Memory B cell (primary cell): ENCODE data around the gene NLRP14.

Source experiments
- ATAC-seq: fragments of 150-1000 bp; cut with Tn5 transposase; 2 replicates; pipeline ENCODE4 v1.10.0; 2021; ENCODE audit warnings: low read depth, mild to moderate bottlenecking, moderate library complexity
- DNase-seq, 2 donors: peaks; one replicate each; pipeline ENCODE4 v3.0.0; 2022; ENCODE audit warnings: low spot score in 2 of 2
- H3K27ac Mint-ChIP-seq: one replicate; pipeline ENCODE4 v1.8.0; 2022; ENCODE audit warnings: mild to moderate bottlenecking, moderate library complexity, mixed read lengths
- H3K27me3 Mint-ChIP-seq: one replicate; pipeline ENCODE4 v1.8.0; 2022; ENCODE audit warnings: mixed read lengths
- H3K36me3 Mint-ChIP-seq: one replicate; pipeline ENCODE4 v1.8.0; 2022; ENCODE audit warnings: mild to moderate bottlenecking, mixed read lengths
- H3K4me1 Mint-ChIP-seq: one replicate; pipeline ENCODE4 v1.8.0; 2022; ENCODE audit warnings: mixed read lengths
- H3K4me3 Mint-ChIP-seq: one replicate; pipeline ENCODE4 v1.8.0; 2022; ENCODE audit warnings: mild to moderate bottlenecking, moderate library complexity, mixed read lengths
- H3K9me3 Mint-ChIP-seq: one replicate; pipeline ENCODE4 v1.8.0; 2022; ENCODE audit warnings: mixed read lengths

Gene NLRP14, protein sequence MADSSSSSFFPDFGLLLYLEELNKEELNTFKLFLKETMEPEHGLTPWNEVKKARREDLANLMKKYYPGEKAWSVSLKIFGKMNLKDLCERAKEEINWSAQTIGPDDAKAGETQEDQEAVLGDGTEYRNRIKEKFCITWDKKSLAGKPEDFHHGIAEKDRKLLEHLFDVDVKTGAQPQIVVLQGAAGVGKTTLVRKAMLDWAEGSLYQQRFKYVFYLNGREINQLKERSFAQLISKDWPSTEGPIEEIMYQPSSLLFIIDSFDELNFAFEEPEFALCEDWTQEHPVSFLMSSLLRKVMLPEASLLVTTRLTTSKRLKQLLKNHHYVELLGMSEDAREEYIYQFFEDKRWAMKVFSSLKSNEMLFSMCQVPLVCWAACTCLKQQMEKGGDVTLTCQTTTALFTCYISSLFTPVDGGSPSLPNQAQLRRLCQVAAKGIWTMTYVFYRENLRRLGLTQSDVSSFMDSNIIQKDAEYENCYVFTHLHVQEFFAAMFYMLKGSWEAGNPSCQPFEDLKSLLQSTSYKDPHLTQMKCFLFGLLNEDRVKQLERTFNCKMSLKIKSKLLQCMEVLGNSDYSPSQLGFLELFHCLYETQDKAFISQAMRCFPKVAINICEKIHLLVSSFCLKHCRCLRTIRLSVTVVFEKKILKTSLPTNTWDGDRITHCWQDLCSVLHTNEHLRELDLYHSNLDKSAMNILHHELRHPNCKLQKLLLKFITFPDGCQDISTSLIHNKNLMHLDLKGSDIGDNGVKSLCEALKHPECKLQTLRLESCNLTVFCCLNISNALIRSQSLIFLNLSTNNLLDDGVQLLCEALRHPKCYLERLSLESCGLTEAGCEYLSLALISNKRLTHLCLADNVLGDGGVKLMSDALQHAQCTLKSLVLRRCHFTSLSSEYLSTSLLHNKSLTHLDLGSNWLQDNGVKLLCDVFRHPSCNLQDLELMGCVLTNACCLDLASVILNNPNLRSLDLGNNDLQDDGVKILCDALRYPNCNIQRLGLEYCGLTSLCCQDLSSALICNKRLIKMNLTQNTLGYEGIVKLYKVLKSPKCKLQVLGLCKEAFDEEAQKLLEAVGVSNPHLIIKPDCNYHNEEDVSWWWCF

DNA sequence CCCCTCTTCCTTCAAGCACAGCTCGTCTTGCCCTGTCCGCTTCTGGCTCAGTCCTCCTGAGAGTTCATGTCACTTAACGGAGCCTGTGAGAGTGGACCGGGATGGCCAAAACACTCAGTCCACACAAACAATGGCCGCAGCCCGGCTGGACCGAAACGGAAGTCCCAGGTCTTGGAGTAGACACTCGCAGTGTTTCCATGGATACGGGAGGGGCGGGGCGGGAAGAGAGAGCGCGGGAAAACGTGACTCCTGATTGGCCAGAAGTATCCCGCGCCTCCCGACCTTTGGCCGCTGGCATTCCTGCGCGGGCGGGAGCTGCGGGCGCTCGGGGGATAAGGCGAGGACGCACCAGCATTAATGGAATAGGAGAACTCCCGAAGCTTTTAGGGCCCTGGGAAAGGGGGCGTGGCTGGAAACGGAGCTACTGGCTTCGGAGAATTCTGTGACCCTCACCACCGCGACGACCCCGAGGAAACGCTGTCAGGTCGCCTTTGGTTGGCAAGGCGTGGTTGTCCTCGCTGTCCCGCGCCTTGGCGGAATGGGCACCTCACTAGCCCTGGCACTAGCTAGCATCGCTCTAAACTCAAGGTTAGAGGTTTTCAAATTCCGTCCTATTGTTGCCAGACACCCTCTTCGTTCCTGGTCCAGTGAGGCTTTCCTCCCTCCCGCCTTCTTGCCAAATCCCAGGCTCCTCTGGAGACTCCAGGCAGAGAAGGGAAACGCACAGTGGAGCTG is at the start of gene NLRP14, which contains the start of gene ZNF214:
Gene NLRP14, plus strand, starts transcription at position 297 of the 735 bp plus-strand sequence. CDS start 18,108 bp downstream, outside the sequence.
Gene ZNF214, minus strand, starts transcription at position 164 of the 735 bp plus-strand sequence. CDS start 17,511 bp downstream, outside the sequence.
- Mint-ChIP-seq H3K27me3 (peaks cover 10% of the 10 kb centered on the region), H3K9me3 (no peaks in the 10 kb centered on the region), H3K4me3 (peak within 1 kb of the TSS; percentile 21), H3K27ac (no peak within 1 kb of the TSS), H3K36me3 (no peaks in the 10 kb centered on the region), H3K4me1 (peaks cover 6% of the 10 kb centered on the region)
- DNase-seq = no peak
- ATAC-seq = no peak

DNA sequence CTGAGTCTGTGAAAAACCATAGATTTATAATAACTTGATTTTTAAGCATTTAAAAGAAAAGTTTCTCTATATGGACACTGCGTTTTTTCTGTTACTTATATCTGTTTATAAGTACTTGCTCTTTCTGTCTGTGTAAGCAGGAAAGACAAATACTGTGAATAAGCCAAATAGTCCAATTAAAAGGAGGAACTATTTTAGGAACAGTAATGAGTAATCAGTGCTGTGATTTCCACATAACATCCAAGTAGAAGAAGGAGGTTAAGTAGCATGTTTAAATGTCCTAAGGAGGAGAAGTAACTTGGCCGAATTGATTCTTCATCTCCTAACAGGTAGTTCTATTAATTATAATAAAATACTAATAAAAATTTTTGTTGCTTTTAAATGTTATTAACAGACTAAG is 40.9 kb upstream of the NLRP14 start:
- Mint-ChIP-seq H3K27me3 (no peaks in the 10 kb centered on the region), H3K27ac (no peak overlapping the region)

DNA sequence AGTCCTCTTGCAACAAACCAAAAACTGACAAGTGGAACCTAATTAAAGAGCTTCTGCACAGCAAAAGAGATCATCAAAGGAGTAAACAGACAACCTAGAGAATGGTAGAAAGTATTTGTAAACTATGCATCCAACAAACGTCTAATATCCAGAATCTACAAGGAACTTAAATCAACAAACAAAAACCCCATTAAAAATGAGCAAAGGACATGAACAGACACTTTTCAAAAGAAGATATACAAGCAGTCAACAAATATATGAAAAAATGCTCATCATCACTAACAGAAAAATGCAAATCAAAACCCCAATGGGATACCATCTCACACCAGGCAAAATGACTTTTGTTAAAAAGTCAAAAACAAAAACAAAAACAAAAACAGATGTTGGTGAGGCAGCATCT is 33.8 kb upstream of the NLRP14 start:
- Mint-ChIP-seq H3K4me3 (no peak overlapping the region), H3K4me1 (no peaks in the 10 kb centered on the region), H3K27me3 (no peaks in the 10 kb centered on the region), H3K9me3 (no peaks in the 10 kb centered on the region), H3K36me3 (no peaks in the 10 kb centered on the region), H3K27ac (no peak overlapping the region)
- DNase-seq (no peak), ATAC-seq (no peak)

More for the DNA sequence above, 40.9 kb upstream of the NLRP14 start:
- DNase-seq = no peak
- no peaks in the 10 kb centered on the region for H3K9me3 Mint-ChIP-seq
- H3K36me3 Mint-ChIP-seq = no peaks in the 10 kb centered on the region
- ATAC-seq = no peak
- no peak overlapping the region for H3K4me3 Mint-ChIP-seq
- H3K4me1 Mint-ChIP-seq = no peaks in the 10 kb centered on the region

DNA sequence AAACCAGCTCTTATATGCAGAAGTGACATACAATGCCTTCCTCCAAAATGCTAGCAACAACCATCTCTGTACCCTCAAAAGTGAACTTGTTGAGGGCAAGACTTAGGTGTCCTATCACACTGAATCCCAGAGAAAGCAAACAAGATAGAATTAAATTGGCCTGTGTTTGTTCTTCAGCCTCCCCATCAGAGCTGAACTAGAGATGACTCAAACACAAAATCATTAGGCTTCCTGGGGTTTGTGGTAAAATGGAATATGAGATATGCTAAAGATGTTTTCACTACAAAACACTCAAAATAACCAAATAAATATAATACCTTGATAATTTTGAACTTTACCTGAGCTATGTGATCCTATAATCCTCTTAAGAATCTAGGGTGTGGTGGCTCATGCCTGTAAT is 31.8 kb upstream of the NLRP14 start:
- no peak for DNase-seq
- no peaks in the 10 kb centered on the region for H3K27me3 Mint-ChIP-seq
- no peak overlapping the region for H3K4me3 Mint-ChIP-seq
- H3K4me1 Mint-ChIP-seq = no peaks in the 10 kb centered on the region
- H3K9me3 Mint-ChIP-seq = no peaks in the 10 kb centered on the region
- H3K27ac Mint-ChIP-seq = no peak overlapping the region
- no peak for ATAC-seq
- H3K36me3 Mint-ChIP-seq = peaks cover 2% of the 10 kb centered on the region

DNA sequence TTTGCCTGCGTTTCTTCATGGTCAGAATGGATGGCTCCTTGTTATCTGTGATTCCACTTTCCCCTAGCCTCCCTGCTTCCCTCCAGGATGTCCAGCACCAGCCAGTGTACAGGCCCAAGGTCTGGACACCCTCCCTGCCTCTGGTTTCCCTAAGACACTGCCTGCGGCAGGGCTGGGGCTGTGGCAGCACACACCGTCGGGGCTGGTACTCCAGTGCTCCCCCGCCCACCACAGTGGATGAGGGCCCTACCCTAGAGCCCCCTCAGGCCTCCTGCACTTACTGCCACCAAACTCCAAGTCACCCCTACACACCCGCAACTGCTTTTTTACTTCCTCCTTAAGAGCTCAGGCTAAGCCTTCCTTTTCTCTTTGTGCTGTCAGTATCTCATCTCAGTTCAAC is 29.1 kb upstream of the NLRP14 start:
- no peak for DNase-seq
- no peaks in the 10 kb centered on the region for H3K9me3 Mint-ChIP-seq
- no peak overlapping the region for H3K27ac Mint-ChIP-seq
- peaks cover 2% of the 10 kb centered on the region for H3K36me3 Mint-ChIP-seq
- ATAC-seq = no peak
- no peak overlapping the region for H3K4me3 Mint-ChIP-seq
- no peaks in the 10 kb centered on the region for H3K4me1 Mint-ChIP-seq
- H3K27me3 Mint-ChIP-seq = no peaks in the 10 kb centered on the region

DNA sequence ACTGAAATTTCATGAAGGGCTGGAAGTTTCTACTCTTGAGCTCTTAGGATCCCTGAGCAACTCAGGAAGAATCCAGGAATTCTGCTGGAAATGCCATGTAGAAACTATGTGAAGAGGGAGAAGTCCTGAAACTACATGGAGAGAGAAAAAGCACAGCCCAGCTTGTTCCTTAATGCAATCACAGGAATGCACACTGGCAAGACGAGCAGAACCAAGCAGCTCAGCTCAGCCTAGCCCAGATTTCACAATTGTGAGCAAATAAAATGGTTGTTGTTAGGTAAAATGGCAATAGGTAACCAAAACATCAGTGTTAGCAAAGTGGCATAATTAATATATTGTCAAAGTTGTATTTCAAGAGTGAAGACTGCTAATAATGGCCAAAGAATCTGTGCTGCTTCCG is 28.3 kb upstream of the NLRP14 start:
- H3K27me3 Mint-ChIP-seq = no peaks in the 10 kb centered on the region
- peaks cover 2% of the 10 kb centered on the region for H3K36me3 Mint-ChIP-seq
- no peak overlapping the region for H3K27ac Mint-ChIP-seq
- DNase-seq (no peak), ATAC-seq (no peak)
- no peaks in the 10 kb centered on the region for H3K9me3 Mint-ChIP-seq
- H3K4me1 Mint-ChIP-seq = no peaks in the 10 kb centered on the region
- H3K4me3 Mint-ChIP-seq = no peak overlapping the region

DNA sequence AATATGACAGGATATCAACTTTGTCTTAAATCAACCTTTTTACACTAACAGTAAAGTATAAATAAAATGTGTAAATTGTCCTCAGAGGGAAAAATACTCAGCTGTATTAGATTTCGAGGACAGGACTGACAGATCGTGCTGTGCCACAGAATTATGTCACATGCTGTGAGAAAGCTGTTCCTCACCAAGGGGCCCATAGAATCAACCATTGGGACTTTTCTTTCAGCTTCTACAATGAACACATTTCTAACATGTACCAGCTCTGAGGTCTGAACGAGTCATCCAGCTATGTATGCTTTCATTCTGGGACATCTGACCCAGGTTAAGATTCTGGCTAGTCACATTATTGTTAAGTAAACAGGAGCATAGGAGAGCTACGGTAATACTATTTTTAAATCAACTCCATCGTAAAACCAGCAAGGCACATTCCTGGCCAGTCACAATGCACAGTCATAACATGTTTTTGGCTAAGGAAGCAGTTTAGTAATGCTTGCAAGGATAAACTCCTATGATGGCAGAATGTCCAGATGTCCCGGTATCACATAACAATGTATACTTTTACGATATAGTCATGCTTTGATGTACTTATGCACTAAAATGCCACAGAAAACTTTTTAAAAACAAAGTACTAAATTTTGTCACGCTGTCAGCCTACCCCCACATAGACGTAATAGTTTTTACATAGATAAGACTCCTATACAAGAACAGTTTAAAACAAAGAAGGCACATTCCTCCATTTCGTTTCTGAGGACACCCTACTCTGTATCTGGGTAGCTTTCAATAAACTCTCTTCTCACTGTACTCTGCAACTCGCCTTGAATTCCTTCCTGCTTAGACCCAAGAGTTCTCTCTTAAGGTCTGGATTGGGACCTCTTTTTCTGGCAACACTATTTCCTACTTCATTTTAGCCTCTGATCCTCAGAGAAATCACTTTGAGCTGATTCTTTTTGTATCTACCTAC is 27.5 kb upstream of the NLRP14 start:
- DNase-seq (no peak), ATAC-seq (no peak)
- Mint-ChIP-seq H3K27ac (no peak overlapping the region), H3K27me3 (no peaks in the 10 kb centered on the region), H3K4me3 (no peak overlapping the region), H3K9me3 (no peaks in the 10 kb centered on the region), H3K4me1 (no peaks in the 10 kb centered on the region), H3K36me3 (peaks cover 2% of the 10 kb centered on the region)

DNA sequence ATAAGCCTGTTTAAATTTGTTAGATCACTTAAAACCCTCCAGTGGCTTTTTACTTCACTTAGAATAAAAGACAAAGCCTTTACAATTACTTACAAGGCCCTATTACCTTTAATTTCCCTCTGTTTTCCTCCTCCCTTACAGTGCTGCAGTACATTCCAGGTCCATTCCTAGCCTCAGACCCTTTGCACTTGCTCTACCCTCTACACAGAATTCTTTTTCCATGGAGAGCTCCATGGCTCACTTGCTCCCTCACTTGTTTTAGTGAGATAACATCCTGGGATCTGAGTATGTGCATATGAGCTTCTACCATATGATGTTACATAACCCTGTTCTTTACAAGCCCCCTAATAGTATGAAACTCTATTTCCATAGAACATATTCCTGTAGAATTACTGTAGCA is 24.6 kb upstream of the NLRP14 start:
- no peaks in the 10 kb centered on the region for H3K4me1 Mint-ChIP-seq
- ATAC-seq (no peak), DNase-seq (no peak)
- no peak overlapping the region for H3K4me3 Mint-ChIP-seq
- no peak overlapping the region for H3K27ac Mint-ChIP-seq
- H3K9me3 Mint-ChIP-seq = no peaks in the 10 kb centered on the region
- H3K27me3 Mint-ChIP-seq = no peaks in the 10 kb centered on the region
- H3K36me3 Mint-ChIP-seq = peaks cover 3% of the 10 kb centered on the region

DNA sequence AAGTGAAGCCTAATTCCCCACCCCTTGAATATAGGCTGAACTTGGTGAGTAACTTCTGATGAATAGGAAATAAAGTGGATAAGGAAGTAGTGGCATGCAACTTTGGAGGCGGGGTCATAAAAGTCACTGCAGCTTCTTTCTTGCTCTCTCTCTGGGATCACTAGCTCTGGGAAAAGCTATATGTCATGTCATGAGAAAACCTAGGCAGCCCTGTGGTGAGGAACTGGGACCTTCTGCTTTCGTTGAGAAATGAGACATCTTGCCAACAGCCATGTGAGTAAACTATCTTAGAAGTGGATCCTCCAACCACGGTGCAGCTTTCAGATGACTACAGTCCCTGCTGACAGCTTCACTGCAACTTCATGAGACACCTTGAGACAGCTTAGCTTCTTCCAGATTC is 15.8 kb upstream of the NLRP14 start:
- Mint-ChIP-seq H3K4me1 (no peaks in the 10 kb centered on the region), H3K27ac (no peak overlapping the region), H3K9me3 (no peaks in the 10 kb centered on the region), H3K4me3 (no peak overlapping the region), H3K27me3 (peaks cover 4% of the 10 kb centered on the region), H3K36me3 (no peaks in the 10 kb centered on the region)
- DNase-seq (no peak), ATAC-seq (no peak)

DNA sequence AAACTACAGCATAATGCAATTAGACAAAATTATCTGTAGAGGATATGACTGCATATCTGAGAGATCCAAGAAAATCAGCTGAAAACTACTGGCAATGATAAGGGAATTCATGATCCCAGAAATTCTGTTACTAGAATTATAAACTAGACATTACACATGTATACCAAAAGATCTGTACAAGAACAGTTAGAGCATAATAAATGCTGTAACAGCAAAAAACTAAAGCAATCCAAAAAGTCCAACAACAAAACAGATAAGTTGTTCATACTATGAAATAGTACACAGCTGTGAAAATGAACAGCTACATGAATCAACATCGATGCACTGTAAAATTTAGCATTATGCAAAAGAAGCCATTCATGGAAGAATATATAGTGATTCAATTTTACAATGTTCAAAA is 6.2 kb upstream of the NLRP14 start:
- DNase-seq (no peak), ATAC-seq (no peak)
- H3K9me3 Mint-ChIP-seq = no peaks in the 10 kb centered on the region
- H3K27ac Mint-ChIP-seq = no peak overlapping the region
- H3K36me3 Mint-ChIP-seq = no peaks in the 10 kb centered on the region
- H3K27me3 Mint-ChIP-seq = peaks cover 4% of the 10 kb centered on the region
- H3K4me1 Mint-ChIP-seq = no peaks in the 10 kb centered on the region
- H3K4me3 Mint-ChIP-seq = no peak overlapping the region

DNA sequence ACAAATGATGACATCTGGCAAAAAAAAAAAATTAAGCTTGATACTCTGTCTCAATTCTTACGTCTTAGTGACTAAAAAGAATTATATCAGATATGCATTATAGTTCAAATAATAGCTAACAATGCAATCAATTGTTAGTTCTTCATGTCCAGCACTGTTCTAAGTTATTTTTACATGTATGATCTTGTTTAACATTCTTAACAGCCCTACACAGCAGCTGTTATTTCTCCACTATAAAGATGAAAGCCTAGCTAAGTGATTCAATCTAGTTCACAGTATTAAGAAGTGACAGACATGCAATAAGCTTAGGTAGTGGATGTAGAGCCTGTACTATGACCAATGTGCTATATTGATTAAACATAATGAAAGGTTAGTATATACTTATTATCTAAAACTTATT is 4.3 kb upstream of the NLRP14 start:
- Mint-ChIP-seq H3K4me3 (no peak overlapping the region), H3K4me1 (peaks cover 6% of the 10 kb centered on the region), H3K36me3 (no peaks in the 10 kb centered on the region), H3K9me3 (no peaks in the 10 kb centered on the region), H3K27ac (no peak overlapping the region), H3K27me3 (peaks cover 10% of the 10 kb centered on the region)
- DNase-seq = no peak
- no peak for ATAC-seq

DNA sequence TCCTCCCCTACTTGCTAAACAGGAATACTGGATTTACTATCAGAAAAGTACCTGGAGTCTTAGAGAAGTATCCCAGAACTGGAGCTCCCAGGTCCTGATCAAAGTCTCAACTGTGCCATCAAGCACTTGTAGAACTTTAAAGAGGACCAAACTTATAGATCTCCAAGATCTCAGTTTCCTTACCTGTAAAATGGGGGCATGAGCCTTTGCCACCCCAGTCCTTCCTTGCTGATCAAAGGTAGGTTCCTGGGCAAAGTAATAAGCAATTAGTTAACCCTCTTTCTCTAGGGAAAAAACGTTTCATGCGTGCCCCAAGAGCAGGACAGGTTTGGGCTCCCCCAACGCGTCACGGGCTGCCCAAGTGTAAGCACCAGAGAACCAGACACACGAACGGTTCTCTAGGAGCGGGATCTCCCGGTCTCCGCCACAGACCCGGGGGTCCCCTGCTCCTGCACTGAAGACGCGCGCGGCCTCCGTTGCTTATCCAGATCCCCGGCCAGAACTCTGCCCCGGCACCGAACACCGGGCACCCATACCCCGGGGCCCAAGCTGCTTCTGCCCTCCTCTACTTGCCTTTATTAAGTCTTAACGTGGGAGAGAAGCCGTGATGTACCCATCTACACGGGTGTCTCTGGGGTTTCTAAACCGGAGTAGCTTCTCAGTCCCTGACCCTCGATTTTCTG is 638 bp upstream of the NLRP14 start:
- DNase-seq (no peak), ATAC-seq (peak; percentile 17)
- H3K27ac Mint-ChIP-seq = no peak overlapping the region
- peak overlapping the region; percentile 21 for H3K4me3 Mint-ChIP-seq
- no peaks in the 10 kb centered on the region for H3K9me3 Mint-ChIP-seq
- H3K4me1 Mint-ChIP-seq = peaks cover 6% of the 10 kb centered on the region
- peaks cover 10% of the 10 kb centered on the region for H3K27me3 Mint-ChIP-seq
- H3K36me3 Mint-ChIP-seq = no peaks in the 10 kb centered on the region
